IPS DF 6.9 (cell line): Measurements from ENCODE around the gene BBS10.
A peak's percentile ranks its signal among the peaks of the same experiment; 100 is the strongest.
"Not testable (repeated sequence)": the region's sequence is repeated elsewhere in the genome, so short reads cannot be mapped to it uniquely, and the experiment has no call there.

Experiments used
- DNase-seq: peaks from one replicate; pipeline ENCODE4 v3.0.0-alpha.2; 2013; ENCODE audit warnings: low read depth, low spot score
- H3K27ac ChIP-seq: one replicate; pipeline ENCODE4 v1.5.1; 2013; ENCODE audit warnings: low read length, control low read depth
- H3K27me3 ChIP-seq: 2 replicates; pipeline ENCODE4 v1.6.1; 2013; ENCODE audit warnings: mild to moderate bottlenecking, low read length; ENCODE audit not compliant: control insufficient read depth, insufficient read depth
- H3K36me3 ChIP-seq: 2 replicates; pipeline ENCODE4 v1.6.1; 2013; ENCODE audit warnings: low read length; ENCODE audit not compliant: control insufficient read depth, insufficient read depth
- H3K4me1 ChIP-seq: 2 replicates; pipeline ENCODE4 v1.6.1; 2013; ENCODE audit warnings: low read length; ENCODE audit not compliant: control insufficient read depth, insufficient read depth
- H3K4me3 ChIP-seq: 2 replicates; pipeline ENCODE4 v1.5.1; 2013; ENCODE audit warnings: mild to moderate bottlenecking, low read length
- H3K9me3 ChIP-seq: 2 replicates; pipeline ENCODE4 v1.6.1; 2013; ENCODE audit warnings: low read length, inconsistent platforms; ENCODE audit not compliant: control insufficient read depth, insufficient read depth
- WGBS: extraction: QIAGEN DNeasy Blood & Tissue Kit; methylation state at CpG from one replicate; pipeline ENCODE4 v1.1.7; 2013; ENCODE audit warnings: mixed read lengths, missing lambda C conversion rate; ENCODE audit not compliant: insufficient read length, insufficient coverage; 5-methylcytosine and 5-hydroxymethylcytosine counted together

BBS10 gene

DNA sequence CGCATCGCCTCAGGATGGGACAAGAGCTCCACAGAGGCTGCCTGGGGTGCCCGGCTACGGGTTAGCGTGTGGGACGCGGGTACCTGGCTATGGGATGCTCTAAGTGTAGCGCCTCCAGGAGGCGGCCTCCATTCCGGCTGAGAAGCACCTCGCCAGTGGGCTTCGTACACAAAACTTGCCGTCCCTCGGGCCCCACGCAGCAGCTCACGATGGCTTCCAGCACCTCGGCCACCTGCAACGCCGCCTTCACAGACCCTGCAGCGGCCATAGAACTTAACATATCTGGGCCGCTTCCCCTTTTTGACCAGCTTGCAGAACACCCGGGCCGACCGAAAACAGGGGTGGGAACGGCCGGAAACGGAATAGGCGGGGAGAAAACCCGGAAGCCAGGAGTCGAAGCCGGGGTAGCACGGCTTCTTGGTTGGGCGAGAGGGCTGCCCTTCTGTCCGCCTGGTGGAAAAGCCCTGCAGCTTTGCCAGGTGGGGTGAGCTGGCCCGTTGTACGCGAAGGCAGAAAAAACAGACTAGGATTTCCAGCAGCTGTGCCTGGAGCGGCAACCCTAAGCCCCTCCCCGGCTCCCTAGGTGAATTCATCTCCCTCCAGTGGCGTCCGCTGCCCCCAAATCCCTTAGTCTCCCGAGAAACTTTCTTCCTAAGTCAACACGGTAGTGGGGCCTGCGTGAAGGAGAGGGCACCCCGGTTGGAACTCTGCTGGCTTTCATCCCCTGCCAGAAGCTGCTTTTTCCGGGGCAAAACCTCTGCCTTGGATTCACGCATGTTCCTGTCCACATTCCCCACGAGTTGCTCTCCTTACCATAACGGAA lies at the start of gene BBS10:
BBS10 (minus strand) TSS at position 337 of the 823 bp plus-strand sequence; CDS start at position 280, 57 bp downstream.
- no peak within 1 kb of the TSS for H3K27ac ChIP-seq
- no peaks in the 10 kb centered on the region for H3K36me3 ChIP-seq
- DNase-seq, result peak; percentile 63
- H3K4me1 ChIP-seq, result no peaks in the 10 kb centered on the region
- WGBS, result no CpG with 5 or more reads among the region's 49 CpGs
- peak within 1 kb of the TSS; percentile 90 for H3K4me3 ChIP-seq
- no peaks in the 10 kb centered on the region for H3K27me3 ChIP-seq
- H3K9me3 ChIP-seq, result no peaks in the 10 kb centered on the region

DNA sequence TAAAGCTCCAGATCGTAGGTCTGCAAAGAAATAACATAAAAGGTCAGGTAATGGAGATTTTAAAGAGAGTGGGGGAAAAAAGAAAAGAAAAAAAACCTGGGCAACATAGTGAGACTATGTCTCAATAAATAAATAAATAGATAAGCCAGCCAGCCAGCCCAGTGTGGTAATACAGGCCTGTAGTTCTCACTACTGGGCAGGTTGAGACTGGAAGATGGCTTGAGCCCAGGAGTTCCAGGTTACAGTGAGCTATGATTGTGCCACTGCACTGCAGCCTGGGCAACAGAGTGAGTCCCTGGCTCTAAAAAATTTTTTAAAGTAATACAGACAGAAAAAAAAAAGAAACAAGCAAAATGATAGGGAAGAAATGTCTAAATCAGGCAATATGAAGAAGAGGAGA lies 43.2 kb upstream of the BBS10 start:
- no peaks in the 10 kb centered on the region for H3K4me1 ChIP-seq
- no CpG with 5 or more reads among the region's 1 CpG for WGBS

DNA sequence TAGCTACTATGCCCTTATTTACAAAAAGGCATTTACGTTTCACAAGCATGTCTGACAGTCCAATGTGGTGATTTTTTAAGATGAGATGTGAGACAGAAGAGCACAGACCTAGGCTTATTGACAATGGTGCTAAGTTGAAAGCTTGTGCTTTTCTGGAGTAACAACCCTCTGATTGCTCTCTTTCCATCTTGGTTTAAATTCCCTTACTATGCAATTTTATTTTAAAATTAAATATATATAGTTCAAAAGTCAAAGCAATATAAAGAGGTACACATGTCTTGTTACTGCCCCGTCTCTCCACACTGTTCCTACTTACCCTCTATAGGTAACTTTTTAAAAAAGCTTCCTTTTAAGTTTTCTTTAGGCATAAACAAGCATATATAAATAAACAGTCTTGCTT lies 39.4 kb upstream of the BBS10 start:
- Histone ChIP-seq H3K36me3 (no peaks in the 10 kb centered on the region; the same call in 1 of the 2 replicates), H3K4me3 (no peak overlapping the region), H3K4me1 (no peaks in the 10 kb centered on the region), H3K9me3 (no peaks in the 10 kb centered on the region), H3K27ac (no peak overlapping the region), H3K27me3 (no peaks in the 10 kb centered on the region)
- no CpG with 5 or more reads among the region's 2 CpGs for WGBS
- DNase-seq, result no peak

More for the DNA sequence above, 43.2 kb upstream of the BBS10 start:
- H3K4me3 ChIP-seq, result no peak overlapping the region
- H3K36me3 ChIP-seq, result no peaks in the 10 kb centered on the region; the same call in 1 of the 2 replicates
- no peaks in the 10 kb centered on the region for H3K27me3 ChIP-seq
- no peak for DNase-seq
- no peak overlapping the region for H3K27ac ChIP-seq
- no peaks in the 10 kb centered on the region for H3K9me3 ChIP-seq

DNA sequence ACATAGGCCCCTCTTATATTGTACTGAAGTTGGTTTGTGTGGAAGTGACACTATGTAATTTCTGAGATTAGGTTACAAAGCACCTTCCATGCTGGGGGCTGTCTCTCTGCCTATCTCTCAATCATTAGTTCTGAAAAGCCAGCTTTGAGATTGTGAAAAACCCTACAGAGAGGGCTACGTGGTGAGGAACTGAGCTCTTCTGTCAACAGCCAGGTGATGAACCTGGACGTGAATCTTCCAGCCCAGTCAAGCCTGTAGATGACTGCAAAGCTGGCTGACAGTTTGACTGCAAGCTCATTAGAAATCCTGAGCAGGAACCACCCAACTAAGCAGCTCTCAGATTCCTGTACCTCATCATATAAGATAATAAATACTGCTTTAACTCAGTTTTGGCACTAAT lies 36.3 kb upstream of the BBS10 start:
- DNase-seq, result no peak

DNA sequence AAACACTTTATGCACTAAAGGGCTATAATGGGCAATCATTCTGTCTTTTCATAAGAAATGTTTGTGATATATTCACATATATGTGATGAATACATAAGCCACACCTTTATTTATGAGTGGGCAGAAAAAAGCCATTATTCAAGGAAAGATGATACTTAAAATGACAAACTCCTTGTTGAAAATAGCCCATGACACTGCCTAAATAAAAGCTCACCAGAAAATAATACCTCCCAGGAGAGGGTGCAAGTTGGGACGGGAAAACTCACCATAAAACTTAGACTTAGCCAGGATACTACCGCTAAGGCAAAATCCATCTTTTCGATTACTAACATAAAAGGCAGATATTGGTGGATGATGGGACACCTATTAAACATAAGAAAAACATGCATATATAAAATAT lies 35.8 kb upstream of the BBS10 start:
- no peaks in the 10 kb centered on the region; the same call in 1 of the 2 replicates for H3K36me3 ChIP-seq
- no peaks in the 10 kb centered on the region for H3K9me3 ChIP-seq
- WGBS, result no CpG with 5 or more reads among the region's 3 CpGs

More for the DNA sequence above, 36.3 kb upstream of the BBS10 start:
- Histone ChIP-seq H3K27ac (no peak overlapping the region), H3K27me3 (no peaks in the 10 kb centered on the region), H3K4me1 (no peaks in the 10 kb centered on the region), H3K4me3 (no peak overlapping the region), H3K9me3 (no peaks in the 10 kb centered on the region), H3K36me3 (no peaks in the 10 kb centered on the region; the same call in 1 of the 2 replicates)
- no CpG with 5 or more reads among the region's 2 CpGs for WGBS

DNA sequence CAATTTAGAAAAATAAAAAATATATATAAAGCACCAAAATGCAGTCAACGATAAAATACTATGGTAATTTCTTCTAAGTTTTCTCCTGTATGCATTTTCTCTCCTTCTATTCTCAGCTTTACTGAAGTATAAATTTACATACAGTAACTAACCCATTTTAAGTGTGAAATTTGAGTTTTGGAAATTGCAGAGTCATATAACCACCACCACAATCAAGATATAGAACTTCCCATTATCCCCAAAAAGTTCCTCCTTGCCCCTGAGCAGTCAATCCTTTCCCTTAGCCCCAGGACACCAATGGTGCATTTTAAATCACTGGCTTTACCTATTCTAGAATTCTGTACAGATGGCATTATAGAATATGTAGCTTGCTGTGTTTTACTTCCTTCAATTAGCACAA lies 31.0 kb upstream of the BBS10 start:
- H3K27ac ChIP-seq, result no peak overlapping the region
- no peak overlapping the region for H3K4me3 ChIP-seq
- H3K36me3 ChIP-seq, result no peaks in the 10 kb centered on the region
- WGBS, result no CpG with 5 or more reads among the region's 1 CpG
- DNase-seq, result no peak
- H3K9me3 ChIP-seq, result no peaks in the 10 kb centered on the region
- no peaks in the 10 kb centered on the region for H3K4me1 ChIP-seq
- H3K27me3 ChIP-seq, result no peaks in the 10 kb centered on the region

More for the DNA sequence above, 35.8 kb upstream of the BBS10 start:
- H3K27me3 ChIP-seq, result no peaks in the 10 kb centered on the region
- H3K4me1 ChIP-seq, result no peaks in the 10 kb centered on the region
- no peak overlapping the region for H3K4me3 ChIP-seq
- no peak overlapping the region for H3K27ac ChIP-seq
- DNase-seq, result no peak

DNA sequence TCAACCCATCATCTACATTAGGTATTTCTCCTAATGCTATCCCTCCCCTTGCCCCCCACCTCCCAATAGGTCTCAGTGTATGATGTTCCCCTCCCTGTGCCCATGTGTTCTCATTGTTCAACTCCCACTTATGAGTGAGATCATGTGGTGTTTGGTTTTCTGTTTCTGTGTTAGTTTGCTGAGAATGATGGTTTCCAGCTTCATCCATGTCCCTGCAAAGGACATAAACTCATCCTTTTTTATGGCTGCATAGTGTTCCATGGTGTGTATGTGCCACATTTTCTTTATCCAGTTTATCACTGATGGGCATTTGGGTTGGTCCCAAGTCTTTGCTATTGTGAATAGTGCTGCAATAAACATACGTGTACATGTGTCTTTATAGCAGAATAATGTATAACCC lies 28.7 kb upstream of the BBS10 start:
- not testable (repeated sequence) for H3K27ac ChIP-seq, H3K4me3 ChIP-seq, DNase-seq, H3K36me3 ChIP-seq, H3K4me1 ChIP-seq, H3K27me3 ChIP-seq, H3K9me3 ChIP-seq
- WGBS, result no CpG with 5 or more reads among the region's 1 CpG

DNA sequence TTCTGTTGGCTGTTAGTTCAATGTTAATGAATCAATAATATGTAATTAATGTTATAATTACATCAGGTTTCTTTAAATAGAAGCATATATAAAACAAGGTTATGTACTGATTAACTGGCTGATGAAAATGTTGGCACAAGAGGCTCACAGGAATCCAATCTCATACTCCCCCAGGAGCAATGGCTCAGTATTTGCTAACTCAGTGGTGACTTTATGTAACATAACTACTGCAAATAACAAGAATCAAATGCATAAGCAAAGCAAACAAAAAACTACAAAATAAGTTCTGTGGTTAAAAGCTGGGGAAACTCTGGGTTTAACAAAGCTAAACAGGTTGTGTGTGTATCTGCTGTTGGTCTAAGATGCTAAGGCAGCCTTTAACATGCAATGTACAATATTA lies 27.7 kb upstream of the BBS10 start:
- Histone ChIP-seq H3K9me3 (no peaks in the 10 kb centered on the region), H3K27ac (no peak overlapping the region), H3K27me3 (no peaks in the 10 kb centered on the region), H3K36me3 (no peaks in the 10 kb centered on the region), H3K4me3 (no peak overlapping the region), H3K4me1 (no peaks in the 10 kb centered on the region)
- DNase-seq, result no peak

DNA sequence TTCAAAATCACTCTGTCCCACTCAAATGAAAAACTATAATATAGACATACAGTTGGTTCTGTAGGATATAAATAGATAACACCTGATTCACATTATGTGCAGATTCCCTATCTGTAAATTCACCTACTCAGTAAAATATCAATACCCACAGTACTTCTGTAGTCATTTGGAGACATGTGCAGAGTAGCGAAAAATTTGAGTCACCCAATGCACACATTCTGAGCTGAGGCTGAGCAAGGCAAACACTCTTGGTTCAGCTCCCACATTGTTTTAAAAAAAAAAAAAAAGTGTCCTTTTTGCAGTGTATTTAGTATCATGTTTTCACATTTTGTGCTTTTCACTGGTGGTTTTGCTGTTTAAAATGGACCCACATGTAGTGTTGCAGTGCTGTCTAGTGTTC lies 27.3 kb upstream of the BBS10 start:
- WGBS, result no CpG with 5 or more reads among the region's 1 CpG
- H3K27ac ChIP-seq, result no peak overlapping the region
- H3K4me1 ChIP-seq, result no peaks in the 10 kb centered on the region
- no peak overlapping the region for H3K4me3 ChIP-seq
- H3K27me3 ChIP-seq, result no peaks in the 10 kb centered on the region
- H3K9me3 ChIP-seq, result no peaks in the 10 kb centered on the region
- no peak for DNase-seq
- no peaks in the 10 kb centered on the region for H3K36me3 ChIP-seq

DNA sequence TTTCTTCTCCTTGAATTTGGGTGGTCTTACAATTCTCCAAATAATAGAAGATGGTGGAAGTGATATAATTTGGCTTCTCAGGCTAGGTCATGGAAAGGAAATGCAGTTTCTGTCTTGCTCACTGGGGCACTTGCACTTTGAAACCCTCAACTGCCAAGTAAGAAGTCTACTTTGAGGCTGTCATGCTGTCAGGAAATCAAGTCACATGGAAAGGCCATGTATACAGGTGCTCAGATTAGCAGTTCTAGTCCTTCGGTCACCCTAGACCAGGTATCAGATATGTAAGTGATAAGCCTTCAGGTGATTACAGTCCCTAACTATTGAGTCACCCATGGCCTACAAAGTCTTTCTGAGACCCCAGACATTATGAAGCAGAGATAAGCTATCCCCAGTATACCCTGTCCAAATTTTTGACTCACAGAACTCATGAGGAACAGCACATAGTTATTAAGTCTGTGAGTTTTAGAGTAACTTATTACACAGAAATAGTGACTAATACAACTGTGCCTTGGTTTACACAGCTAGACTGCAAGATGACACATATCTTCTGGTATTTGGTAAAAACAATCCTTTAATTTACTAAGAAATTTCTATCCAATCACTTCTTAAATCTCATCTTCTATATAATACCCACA lies 26.3 kb upstream of the BBS10 start:
- Histone ChIP-seq H3K27me3 (no peaks in the 10 kb centered on the region), H3K9me3 (no peaks in the 10 kb centered on the region), H3K4me3 (no peak overlapping the region), H3K27ac (no peak overlapping the region), H3K36me3 (no peaks in the 10 kb centered on the region), H3K4me1 (no peaks in the 10 kb centered on the region)
- no CpG with 5 or more reads among the region's 1 CpG for WGBS
- DNase-seq, result no peak
